Measurements from ENCODE around the gene COL23A1. TPM values are rescaled to one million over a fixed set of nuclear protein-coding genes. Genes with fewer than 3 reads are reported as not detected.
"Not testable (repeated sequence)": the region's sequence is repeated elsewhere in the genome, so short reads cannot be mapped to it uniquely, and the experiment has no call there.

Gene COL23A1
- total RNA-seq, 1 experiment from 2014 or later: not detected

- DNase-seq (ENCODE audit: low read depth): peak; percentile 63
Measured at GRCh38 chr5:178204935-178205748, 385.1 kb downstream of the COL23A1 start.

GRCh38 chr5:178204182-178204934 is 385.8 kb downstream of the COL23A1 start, which contains the start of gene HNRNPAB:
TSS of gene HNRNPAB (plus strand) at chr5:178204533. CDS start at chr5:178204838, 305 bp downstream.
- DNase-seq (ENCODE audit: low read depth): peak; percentile 89

GRCh38 chr5:178203670-178204181 is 386.5 kb downstream of the COL23A1 start:
- no peak for DNase-seq (ENCODE audit: low read depth)

- no peak for DNase-seq (ENCODE audit: low read depth)
Measured at GRCh38 chr5:178202541-178202940, 387.7 kb downstream of the COL23A1 start.

- DNase-seq (ENCODE audit: low read depth): no peak
Measured at GRCh38 chr5:178201927-178202235, 388.3 kb downstream of the COL23A1 start.

GRCh38 chr5:178201221-178201926 is 388.8 kb downstream of the COL23A1 start:
- no peak for DNase-seq (ENCODE audit: low read depth)

- no peak for DNase-seq (ENCODE audit: low read depth)
Measured at GRCh38 chr5:178199581-178200434, 390.4 kb downstream of the COL23A1 start.

GRCh38 chr5:178198706-178199105 is 391.5 kb downstream of the COL23A1 start:
- no peak for DNase-seq (ENCODE audit: low read depth)

GRCh38 chr5:178198151-178198550 is 392.0 kb downstream of the COL23A1 start:
- DNase-seq (ENCODE audit: low read depth): not testable (repeated sequence)

- no peak for DNase-seq (ENCODE audit: low read depth)
Measured at GRCh38 chr5:178196986-178197385, 393.2 kb downstream of the COL23A1 start.

- no peak for DNase-seq (ENCODE audit: low read depth)
Measured at GRCh38 chr5:178196281-178196812, 393.8 kb downstream of the COL23A1 start.

- DNase-seq (ENCODE audit: low read depth): no peak
Measured at GRCh38 chr5:178194026-178194425, 396.2 kb downstream of the COL23A1 start.

- no peak for DNase-seq (ENCODE audit: low read depth)
Measured at GRCh38 chr5:178193251-178193809, 396.9 kb downstream of the COL23A1 start.

GRCh38 chr5:178192787-178193186 is 397.4 kb downstream of the COL23A1 start:
- DNase-seq (ENCODE audit: low read depth): no peak

GRCh38 chr5:178192244-178192643 is 397.9 kb downstream of the COL23A1 start:
- no peak for DNase-seq (ENCODE audit: low read depth)

GRCh38 chr5:178191661-178192060 is 398.5 kb downstream of the COL23A1 start:
- no peak for DNase-seq (ENCODE audit: low read depth)

GRCh38 chr5:178189433-178189832 is 400.8 kb downstream of the COL23A1 start:
- DNase-seq (ENCODE audit: low read depth): no peak
